ENCODE data around the gene YWHAH. TPM values are rescaled to one million over a fixed set of nuclear protein-coding genes. Genes with fewer than 3 reads are reported as not detected.

Gene YWHAH
- total RNA-seq, 2 donors from 2014 or later: 174 to 175 TPM

DNA sequence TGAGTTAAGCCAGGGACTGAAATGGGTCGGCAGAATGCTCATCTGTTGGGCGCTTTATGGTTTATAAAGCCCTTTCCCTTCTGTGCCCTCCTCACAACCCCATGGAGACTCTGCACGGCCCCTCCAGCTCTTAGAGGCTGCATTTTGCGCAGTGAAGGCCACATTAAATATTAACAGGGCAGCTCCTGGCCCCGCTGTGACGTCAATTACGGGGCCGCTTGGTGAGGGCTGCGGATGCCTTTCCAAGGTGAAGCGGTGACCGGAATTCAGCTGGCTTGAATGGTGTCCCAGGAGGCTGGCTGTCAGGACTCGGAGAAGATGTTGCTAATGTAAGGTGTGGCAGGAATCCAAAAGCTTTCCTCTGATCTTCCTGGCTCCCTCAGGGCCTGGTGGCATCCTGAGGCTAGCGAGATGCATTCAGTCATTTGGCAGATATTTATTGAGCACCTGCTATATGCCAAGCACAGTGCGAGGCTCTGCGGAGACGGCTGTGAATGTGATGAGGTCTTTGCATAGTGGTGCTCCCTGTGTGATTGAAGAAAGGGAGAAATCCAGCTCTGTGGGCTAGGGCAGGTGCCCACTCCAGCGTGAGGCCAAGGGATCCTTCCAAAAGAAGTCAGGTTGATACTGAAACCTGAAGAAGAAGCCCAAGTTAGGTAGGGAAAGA lies 10.4 kb upstream of the YWHAH start:
- no peaks in the 10 kb centered on the region for H3K9me3 ChIP-seq
- ATAC-seq (ENCODE audit: insufficient number of reproducible peaks, low FRiP score, low read depth) (no peak), DNase-seq (ENCODE audit: low spot score) (no peak)
- H3K27ac ChIP-seq: no peak overlapping the region
- TF ChIP-seq, protein P1, sequence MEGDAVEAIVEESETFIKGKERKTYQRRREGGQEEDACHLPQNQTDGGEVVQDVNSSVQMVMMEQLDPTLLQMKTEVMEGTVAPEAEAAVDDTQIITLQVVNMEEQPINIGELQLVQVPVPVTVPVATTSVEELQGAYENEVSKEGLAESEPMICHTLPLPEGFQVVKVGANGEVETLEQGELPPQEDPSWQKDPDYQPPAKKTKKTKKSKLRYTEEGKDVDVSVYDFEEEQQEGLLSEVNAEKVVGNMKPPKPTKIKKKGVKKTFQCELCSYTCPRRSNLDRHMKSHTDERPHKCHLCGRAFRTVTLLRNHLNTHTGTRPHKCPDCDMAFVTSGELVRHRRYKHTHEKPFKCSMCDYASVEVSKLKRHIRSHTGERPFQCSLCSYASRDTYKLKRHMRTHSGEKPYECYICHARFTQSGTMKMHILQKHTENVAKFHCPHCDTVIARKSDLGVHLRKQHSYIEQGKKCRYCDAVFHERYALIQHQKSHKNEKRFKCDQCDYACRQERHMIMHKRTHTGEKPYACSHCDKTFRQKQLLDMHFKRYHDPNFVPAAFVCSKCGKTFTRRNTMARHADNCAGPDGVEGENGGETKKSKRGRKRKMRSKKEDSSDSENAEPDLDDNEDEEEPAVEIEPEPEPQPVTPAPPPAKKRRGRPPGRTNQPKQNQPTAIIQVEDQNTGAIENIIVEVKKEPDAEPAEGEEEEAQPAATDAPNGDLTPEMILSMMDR (IDR thresholded peaks at IDR 0.05): no peak
- no peaks in the 10 kb centered on the region for H3K36me3 ChIP-seq
- no peak overlapping the region for H3K4me3 ChIP-seq
- no peaks in the 10 kb centered on the region for H3K4me1 ChIP-seq (ENCODE audit: control insufficient read depth in 1 of 2, low read depth in 2 of 2)
- H3K27me3 ChIP-seq (replicated peaks; ENCODE audit: insufficient read depth): no peaks in the 10 kb centered on the region

DNA sequence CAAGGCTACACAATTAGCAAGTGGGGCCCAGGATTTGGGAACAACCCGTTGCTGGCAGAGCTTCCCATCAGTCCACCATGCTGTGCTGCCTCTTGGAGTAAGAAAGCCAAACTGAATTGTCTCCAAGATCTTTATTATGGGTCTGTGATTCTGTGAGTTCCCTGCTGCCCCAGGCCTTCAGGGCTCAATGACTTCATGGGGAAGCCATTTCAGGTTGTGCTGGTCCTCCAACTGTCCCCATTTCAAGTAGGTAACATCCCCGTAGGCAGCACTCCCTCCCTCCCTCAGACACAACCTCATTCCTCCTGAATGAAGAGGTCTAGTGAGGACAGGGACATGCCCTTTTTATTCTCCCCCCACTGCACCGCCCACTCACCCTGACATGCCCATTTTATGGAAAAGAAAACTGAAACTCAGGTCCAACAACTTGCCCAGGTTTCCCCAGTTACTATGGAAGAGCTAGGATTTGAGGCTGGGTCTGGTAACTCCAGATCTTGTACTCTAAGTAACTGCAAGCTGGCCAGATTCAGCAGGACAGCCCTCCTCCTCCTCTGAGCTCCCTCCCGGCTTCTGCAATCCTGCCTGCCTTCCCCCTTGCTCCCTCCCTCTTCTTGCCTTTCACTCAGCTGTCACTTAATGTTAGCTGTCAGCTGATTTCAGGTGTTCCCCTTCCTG lies 8.2 kb upstream of the YWHAH start:
- ATAC-seq (ENCODE audit: insufficient number of reproducible peaks, low FRiP score, low read depth): no peak
- TF ChIP-seq, protein P1 (IDR thresholded peaks at IDR 0.05): no peak
- H3K36me3 ChIP-seq: no peaks in the 10 kb centered on the region
- no peaks in the 10 kb centered on the region for H3K9me3 ChIP-seq
- no peak for DNase-seq (ENCODE audit: low spot score)
- no peak overlapping the region for H3K4me3 ChIP-seq
- H3K27ac ChIP-seq: no peak overlapping the region
- H3K27me3 ChIP-seq (replicated peaks; ENCODE audit: insufficient read depth): no peaks in the 10 kb centered on the region
- no peaks in the 10 kb centered on the region for H3K4me1 ChIP-seq (ENCODE audit: control insufficient read depth in 1 of 2, low read depth in 2 of 2)

DNA sequence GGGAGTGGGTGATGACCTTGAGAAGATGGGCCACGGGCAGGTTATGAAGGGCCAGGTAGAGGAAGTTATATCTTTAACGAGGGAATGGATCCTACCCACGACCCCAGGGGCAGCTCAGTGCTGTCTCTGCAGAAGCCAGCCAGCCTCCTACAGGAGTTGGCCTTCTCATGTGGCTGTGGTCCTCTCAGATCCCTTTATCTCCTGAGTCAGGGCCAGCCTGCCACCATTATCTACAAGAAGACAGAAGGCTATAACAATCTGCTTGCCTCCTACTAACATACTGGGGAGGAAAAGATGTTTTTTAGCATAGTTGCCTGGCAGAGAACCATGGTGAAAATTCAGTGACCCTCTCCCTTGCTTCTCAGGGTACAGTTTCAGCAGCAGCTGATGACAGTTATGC lies 7.0 kb upstream of the YWHAH start:
- TF ChIP-seq, protein P1 (IDR thresholded peaks at IDR 0.05): no peak
- DNase-seq (ENCODE audit: low spot score) (no peak), ATAC-seq (ENCODE audit: insufficient number of reproducible peaks, low FRiP score, low read depth) (no peak)
- no peak overlapping the region for H3K4me3 ChIP-seq
- no peaks in the 10 kb centered on the region for H3K27me3 ChIP-seq (replicated peaks; ENCODE audit: insufficient read depth)
- no peak overlapping the region for H3K27ac ChIP-seq
- no peaks in the 10 kb centered on the region for H3K4me1 ChIP-seq (ENCODE audit: control insufficient read depth in 1 of 2, low read depth in 2 of 2)
- no peaks in the 10 kb centered on the region for H3K36me3 ChIP-seq
- H3K9me3 ChIP-seq: no peaks in the 10 kb centered on the region

DNA sequence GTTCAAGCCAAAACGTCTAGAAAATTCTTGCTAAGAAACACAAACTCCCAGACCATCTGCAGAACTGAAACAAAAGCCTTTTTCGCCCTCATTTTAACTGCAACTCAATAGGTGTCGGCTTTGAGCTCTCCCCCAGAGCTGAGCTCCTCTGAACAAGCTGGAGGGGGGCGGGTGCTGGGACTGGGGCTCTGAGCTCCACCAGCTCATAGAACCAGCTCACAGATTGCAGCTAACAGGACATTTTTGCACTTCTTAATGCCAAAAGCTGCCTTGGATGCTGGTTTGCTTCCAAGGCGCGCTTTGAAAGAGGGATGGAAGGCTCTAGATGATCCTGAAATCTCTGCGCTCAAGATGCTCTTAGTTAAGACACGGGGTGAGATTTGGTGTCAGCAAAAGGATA lies 6.0 kb upstream of the YWHAH start:
- ATAC-seq (ENCODE audit: insufficient number of reproducible peaks, low FRiP score, low read depth): no peak
- Histone ChIP-seq H3K4me1 (ENCODE audit: control insufficient read depth in 1 of 2, low read depth in 2 of 2) (peaks cover under 1 to 1% of the 10 kb centered on the region in 2 donors), H3K27ac (no peak overlapping the region), H3K36me3 (no peaks in the 10 kb centered on the region), H3K9me3 (no peaks in the 10 kb centered on the region), H3K4me3 (no peak overlapping the region), H3K27me3 (replicated peaks; ENCODE audit: insufficient read depth) (no peaks in the 10 kb centered on the region)
- TF ChIP-seq, protein P1 (IDR thresholded peaks at IDR 0.05): no peak
- no peak for DNase-seq (ENCODE audit: low spot score)

DNA sequence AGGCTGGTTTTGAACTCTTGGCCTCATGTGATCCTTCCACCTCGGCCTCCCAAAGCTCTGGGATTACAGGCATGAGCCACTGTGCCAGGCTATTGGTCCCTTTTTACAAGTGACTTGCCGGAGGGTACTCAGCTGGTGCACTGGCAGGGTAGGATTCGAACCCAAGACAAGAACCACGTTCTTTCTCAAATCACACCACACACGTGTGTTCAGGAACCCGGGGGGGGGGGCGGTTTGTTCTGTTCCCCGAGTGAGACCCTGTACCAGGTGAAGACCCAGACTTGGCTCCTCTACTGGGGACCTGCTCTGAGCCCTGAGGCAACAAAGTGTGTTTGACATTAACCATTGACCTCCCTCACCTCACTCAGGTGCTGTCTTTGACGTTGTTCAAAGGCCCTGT lies 3.8 kb upstream of the YWHAH start:
- Histone ChIP-seq H3K27me3 (replicated peaks; ENCODE audit: insufficient read depth) (no peaks in the 10 kb centered on the region), H3K27ac (no peak overlapping the region), H3K4me1 (ENCODE audit: control insufficient read depth in 1 of 2, low read depth in 2 of 2) (peaks cover 5 to 7% of the 10 kb centered on the region in 2 donors), H3K9me3 (no peaks in the 10 kb centered on the region), H3K36me3 (no peaks in the 10 kb centered on the region), H3K4me3 (no peak overlapping the region)
- ATAC-seq (ENCODE audit: insufficient number of reproducible peaks, low FRiP score, low read depth) (no peak), DNase-seq (ENCODE audit: low spot score) (no peak)
- TF ChIP-seq, protein P1 (IDR thresholded peaks at IDR 0.05): no peak

Measured in thoracic aorta (tissue), 2 donors.